ENCODE measurements around the gene GLT1D1.

DNA sequence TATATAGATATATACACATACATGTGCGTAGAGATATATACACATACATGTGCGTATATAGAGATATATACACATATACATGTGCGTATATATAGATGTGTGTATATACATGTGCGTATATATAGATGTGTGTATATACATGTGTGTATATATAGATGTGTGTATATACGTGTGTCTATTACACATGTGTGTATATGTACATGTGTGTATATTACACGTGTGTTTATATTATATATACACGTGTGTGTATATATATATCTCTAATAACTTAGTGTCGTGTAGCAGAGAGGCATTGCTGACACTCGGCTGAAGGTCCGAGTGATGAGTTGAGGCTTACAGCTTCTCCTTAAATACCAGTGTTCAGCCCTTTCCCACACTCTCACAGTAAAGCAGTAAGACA lies 133.7 kb downstream of the GLT1D1 start:
- TF ChIP-seq, protein P1, sequence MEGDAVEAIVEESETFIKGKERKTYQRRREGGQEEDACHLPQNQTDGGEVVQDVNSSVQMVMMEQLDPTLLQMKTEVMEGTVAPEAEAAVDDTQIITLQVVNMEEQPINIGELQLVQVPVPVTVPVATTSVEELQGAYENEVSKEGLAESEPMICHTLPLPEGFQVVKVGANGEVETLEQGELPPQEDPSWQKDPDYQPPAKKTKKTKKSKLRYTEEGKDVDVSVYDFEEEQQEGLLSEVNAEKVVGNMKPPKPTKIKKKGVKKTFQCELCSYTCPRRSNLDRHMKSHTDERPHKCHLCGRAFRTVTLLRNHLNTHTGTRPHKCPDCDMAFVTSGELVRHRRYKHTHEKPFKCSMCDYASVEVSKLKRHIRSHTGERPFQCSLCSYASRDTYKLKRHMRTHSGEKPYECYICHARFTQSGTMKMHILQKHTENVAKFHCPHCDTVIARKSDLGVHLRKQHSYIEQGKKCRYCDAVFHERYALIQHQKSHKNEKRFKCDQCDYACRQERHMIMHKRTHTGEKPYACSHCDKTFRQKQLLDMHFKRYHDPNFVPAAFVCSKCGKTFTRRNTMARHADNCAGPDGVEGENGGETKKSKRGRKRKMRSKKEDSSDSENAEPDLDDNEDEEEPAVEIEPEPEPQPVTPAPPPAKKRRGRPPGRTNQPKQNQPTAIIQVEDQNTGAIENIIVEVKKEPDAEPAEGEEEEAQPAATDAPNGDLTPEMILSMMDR (IDR thresholded peaks at IDR 0.05) = no peak
- TF ChIP-seq POLR2A (IDR thresholded peaks at IDR 0.05) = no peak
